NCI-H1930 (cell line): ENCODE results near the gene PDIK1L.

Experiments
- DNase-seq, 2 experiments: peaks; one replicate each; lab custom pipeline; 2025; lab: John Stamatoyannopoulos, UW

The PDIK1L gene

GRCh38 chr1:26155370-26156284 lies 44.0 kb downstream of the PDIK1L start:
- no peak for DNase-seq

GRCh38 chr1:26156285-26157038 lies 44.8 kb downstream of the PDIK1L start:
- peak in 1 of 2 experiments; percentile 25 for DNase-seq

- no peak for DNase-seq
Observed at GRCh38 chr1:26158271-26158907, 46.8 kb downstream of the PDIK1L start.

- no peak for DNase-seq
Observed at GRCh38 chr1:26158908-26159742, 47.5 kb downstream of the PDIK1L start, which contains the start of gene FAM110D. Gene FAM110D (plus strand): TSS chr1:26159079. CDS start chr1:26161292, 2,213 bp downstream.

- DNase-seq: no peak
Observed at GRCh38 chr1:26159743-26160039, 48.1 kb downstream of the PDIK1L start.

GRCh38 chr1:26160527-26161414 lies 49.1 kb downstream of the PDIK1L start:
- DNase-seq: no peak

- DNase-seq: peak; percentile 50 to 62
Observed at GRCh38 chr1:26161415-26162219, 50.0 kb downstream of the PDIK1L start.

- no peak for DNase-seq
Observed at GRCh38 chr1:26162220-26162709, 50.6 kb downstream of the PDIK1L start.

- DNase-seq: no peak
Observed at GRCh38 chr1:26163684-26164035, 52.0 kb downstream of the PDIK1L start.

GRCh38 chr1:26164036-26164860 lies 52.6 kb downstream of the PDIK1L start:
- peak in 1 of 2 experiments; percentile 18 for DNase-seq

GRCh38 chr1:26164861-26165842 lies 53.5 kb downstream of the PDIK1L start:
- DNase-seq: no peak

GRCh38 chr1:26166719-26167281 lies 55.2 kb downstream of the PDIK1L start:
- no peak for DNase-seq

- peak; percentile 52 to 62 for DNase-seq
Observed at GRCh38 chr1:26168410-26169197, 57.0 kb downstream of the PDIK1L start, which contains the start of gene C1orf232. Gene C1orf232 (minus strand): TSS chr1:26168963. CDS start chr1:26168499, 464 bp downstream.

GRCh38 chr1:26169198-26169554 lies 57.6 kb downstream of the PDIK1L start:
- no peak for DNase-seq

- DNase-seq: peak; percentile 83 to 93
Observed at GRCh38 chr1:26169669-26170471, 58.2 kb downstream of the PDIK1L start, which contains the start of gene ZNF593. Gene ZNF593 (plus strand): TSS chr1:26169908. CDS start chr1:26169984, 76 bp downstream.
